ENCODE results near the gene ABCA13.

The ABCA13 gene

GRCh38 chr7:48548667-48549066 is 377.4 kb downstream of the ABCA13 start:
- Histone ChIP-seq H3K27ac (no peak overlapping the region), H3K27me3 (ENCODE audit: insufficient read depth, low read depth, severe bottlenecking) (no peaks in the 10 kb centered on the region), H3K4me3 (ENCODE audit: low read depth, low read length) (no peak overlapping the region), H3K36me3 (no peaks in the 10 kb centered on the region), H3K9me3 (ENCODE audit: severe bottlenecking) (no peaks in the 10 kb centered on the region)
- no peak for DNase-seq
- TF ChIP-seq, protein P1, sequence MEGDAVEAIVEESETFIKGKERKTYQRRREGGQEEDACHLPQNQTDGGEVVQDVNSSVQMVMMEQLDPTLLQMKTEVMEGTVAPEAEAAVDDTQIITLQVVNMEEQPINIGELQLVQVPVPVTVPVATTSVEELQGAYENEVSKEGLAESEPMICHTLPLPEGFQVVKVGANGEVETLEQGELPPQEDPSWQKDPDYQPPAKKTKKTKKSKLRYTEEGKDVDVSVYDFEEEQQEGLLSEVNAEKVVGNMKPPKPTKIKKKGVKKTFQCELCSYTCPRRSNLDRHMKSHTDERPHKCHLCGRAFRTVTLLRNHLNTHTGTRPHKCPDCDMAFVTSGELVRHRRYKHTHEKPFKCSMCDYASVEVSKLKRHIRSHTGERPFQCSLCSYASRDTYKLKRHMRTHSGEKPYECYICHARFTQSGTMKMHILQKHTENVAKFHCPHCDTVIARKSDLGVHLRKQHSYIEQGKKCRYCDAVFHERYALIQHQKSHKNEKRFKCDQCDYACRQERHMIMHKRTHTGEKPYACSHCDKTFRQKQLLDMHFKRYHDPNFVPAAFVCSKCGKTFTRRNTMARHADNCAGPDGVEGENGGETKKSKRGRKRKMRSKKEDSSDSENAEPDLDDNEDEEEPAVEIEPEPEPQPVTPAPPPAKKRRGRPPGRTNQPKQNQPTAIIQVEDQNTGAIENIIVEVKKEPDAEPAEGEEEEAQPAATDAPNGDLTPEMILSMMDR (IDR thresholded peaks at IDR 0.05; ENCODE audit: low read depth, low read length) = no peak

DNA sequence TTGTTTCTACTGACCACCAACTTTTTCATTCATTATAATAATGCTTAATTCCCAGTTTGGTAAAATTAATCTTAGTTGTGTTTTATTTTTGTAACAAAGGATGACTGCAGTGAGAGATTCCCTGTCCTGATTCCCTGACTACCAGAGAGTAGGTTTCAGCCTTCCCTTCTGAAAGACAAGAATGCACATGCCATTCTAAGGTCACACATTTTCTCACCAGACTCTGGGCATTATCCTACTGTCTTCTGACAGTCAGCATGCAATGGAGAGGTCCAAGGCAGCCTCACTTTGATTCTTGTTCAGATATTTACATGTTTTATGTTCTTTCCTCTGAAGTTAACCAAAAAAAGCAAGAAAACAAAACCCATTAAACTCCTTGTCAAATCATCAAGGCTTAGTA is 380.4 kb downstream of the ABCA13 start:
- Histone ChIP-seq H3K27me3 (ENCODE audit: insufficient read depth, low read depth, severe bottlenecking) (no peaks in the 10 kb centered on the region), H3K4me3 (ENCODE audit: low read depth, low read length) (no peak overlapping the region), H3K27ac (no peak overlapping the region), H3K36me3 (no peaks in the 10 kb centered on the region), H3K9me3 (ENCODE audit: severe bottlenecking) (no peaks in the 10 kb centered on the region)
- no peak for DNase-seq
- TF ChIP-seq, protein P1 (IDR thresholded peaks at IDR 0.05; ENCODE audit: low read depth, low read length) = no peak

DNA sequence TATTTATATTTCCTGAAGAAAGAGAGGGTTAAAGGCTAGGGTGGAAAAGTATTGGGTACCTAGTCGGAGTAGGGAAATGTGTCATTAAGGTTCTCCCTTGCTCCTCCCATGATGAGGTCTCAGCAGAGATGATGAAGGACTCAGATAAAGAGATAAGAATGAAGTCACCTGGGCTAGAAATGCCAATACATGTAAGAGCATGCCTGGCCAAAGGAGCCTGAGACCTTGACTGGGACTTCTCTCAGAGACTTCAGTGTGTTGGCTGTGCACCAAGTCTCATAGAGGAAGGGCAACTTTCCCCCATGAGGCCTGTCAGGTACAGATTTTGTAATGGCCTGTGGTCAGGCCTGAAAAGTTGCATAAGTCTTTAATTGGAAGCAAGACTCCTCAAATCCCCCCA is 392.1 kb downstream of the ABCA13 start:
- no peak overlapping the region for H3K4me3 ChIP-seq (ENCODE audit: low read depth, low read length)
- TF ChIP-seq, protein P1 (IDR thresholded peaks at IDR 0.05; ENCODE audit: low read depth, low read length) = no peak
- H3K36me3 ChIP-seq = no peaks in the 10 kb centered on the region
- H3K27me3 ChIP-seq (ENCODE audit: insufficient read depth, low read depth, severe bottlenecking) = no peaks in the 10 kb centered on the region
- H3K27ac ChIP-seq = no peak overlapping the region
- H3K9me3 ChIP-seq (ENCODE audit: severe bottlenecking) = no peaks in the 10 kb centered on the region
- no peak for DNase-seq

GRCh38 chr7:48575516-48575915 is 404.3 kb downstream of the ABCA13 start:
- no peaks in the 10 kb centered on the region for H3K36me3 ChIP-seq
- no peaks in the 10 kb centered on the region for H3K9me3 ChIP-seq (ENCODE audit: severe bottlenecking)
- no peaks in the 10 kb centered on the region for H3K27me3 ChIP-seq (ENCODE audit: insufficient read depth, low read depth, severe bottlenecking)
- H3K27ac ChIP-seq = no peak overlapping the region
- no peak for DNase-seq
- no peak overlapping the region for H3K4me3 ChIP-seq (ENCODE audit: low read depth, low read length)
- TF ChIP-seq, protein P1 (IDR thresholded peaks at IDR 0.05; ENCODE audit: low read depth, low read length) = no peak

DNA sequence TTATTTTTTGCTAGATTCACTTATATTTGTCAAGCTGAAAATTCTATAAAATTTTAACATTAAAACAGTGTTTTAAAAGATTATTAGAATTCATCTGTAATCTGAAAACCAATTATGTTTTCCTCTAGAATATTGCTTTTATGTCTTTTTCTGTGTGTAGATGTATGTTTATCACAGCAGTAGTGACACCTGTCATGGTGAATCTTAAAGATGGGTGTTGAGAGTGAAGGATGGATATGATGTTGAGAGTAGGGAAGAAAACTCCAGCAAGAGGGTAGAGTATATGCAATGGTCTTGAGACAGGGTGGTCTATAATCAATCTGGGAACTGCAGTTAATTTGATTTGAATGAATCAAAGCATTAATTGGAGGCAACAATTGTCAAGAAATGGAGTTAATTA is 416.2 kb downstream of the ABCA13 start:
- H3K4me3 ChIP-seq (ENCODE audit: low read depth, low read length) = no peak overlapping the region
- no peaks in the 10 kb centered on the region for H3K9me3 ChIP-seq (ENCODE audit: severe bottlenecking)
- H3K27ac ChIP-seq = no peak overlapping the region
- DNase-seq = no peak
- H3K27me3 ChIP-seq (ENCODE audit: insufficient read depth, low read depth, severe bottlenecking) = no peaks in the 10 kb centered on the region
- TF ChIP-seq, protein P1 (IDR thresholded peaks at IDR 0.05; ENCODE audit: low read depth, low read length) = no peak
- no peaks in the 10 kb centered on the region for H3K36me3 ChIP-seq

GRCh38 chr7:48594349-48594748 is 423.1 kb downstream of the ABCA13 start:
- TF ChIP-seq, protein P1 (IDR thresholded peaks at IDR 0.05; ENCODE audit: low read depth, low read length) = no peak

More at GRCh38 chr7:48594349-48594748, 423.1 kb downstream of the ABCA13 start:
- Histone ChIP-seq H3K27me3 (ENCODE audit: insufficient read depth, low read depth, severe bottlenecking) (no peaks in the 10 kb centered on the region), H3K9me3 (ENCODE audit: severe bottlenecking) (no peaks in the 10 kb centered on the region), H3K36me3 (no peaks in the 10 kb centered on the region), H3K4me3 (ENCODE audit: low read depth, low read length) (no peak overlapping the region), H3K27ac (no peak overlapping the region)
- DNase-seq = no peak

Data from WERI-Rb-1 (cell line).